ENCODE data around the gene NPC2.
"Not testable (repeated sequence)": the region's sequence is repeated elsewhere in the genome, so short reads cannot be mapped to it uniquely, and the experiment has no call there.

NPC2 gene

DNA sequence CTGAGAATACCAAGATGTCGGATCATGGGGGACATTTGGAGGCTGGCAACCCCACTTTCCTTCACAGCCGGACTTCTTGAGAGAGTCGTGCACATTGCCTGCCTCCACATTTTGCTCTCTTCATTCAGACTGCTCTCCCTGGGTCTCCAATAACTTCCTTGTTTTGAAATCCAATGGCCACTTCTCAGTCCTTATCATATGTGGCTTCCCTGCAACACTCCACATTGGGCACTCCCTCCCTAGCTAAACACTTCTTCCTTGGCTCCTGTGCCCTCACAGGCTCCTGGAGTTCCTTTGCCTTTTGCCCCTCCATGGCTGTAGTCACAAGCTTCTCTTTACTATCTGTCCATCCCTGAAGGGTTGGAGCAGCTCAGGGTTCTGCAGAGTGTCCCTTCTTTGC is 30.1 kb downstream of the NPC2 start:
- Histone ChIP-seq H3K27ac (ENCODE audit: low read depth, low read length) (no peak overlapping the region), H3K36me3 (ENCODE audit: insufficient read depth, low read length) (no peaks in the 10 kb centered on the region), H3K9me3 (ENCODE audit: insufficient read depth, low read depth, low read length) (no peaks in the 10 kb centered on the region), H3K4me1 (ENCODE audit: insufficient read depth, low read length) (no peaks in the 10 kb centered on the region; the same call in 1 of the 2 replicates), H3K27me3 (ENCODE audit: insufficient read depth, low read length) (no peaks in the 10 kb centered on the region), H3K4me3 (ENCODE audit: low read length) (no peak overlapping the region), H3K9ac (ENCODE audit: low read depth, low read length) (no peak overlapping the region)
- WGBS, result 92% methylated on average over 3 of the region's 3 CpGs

DNA sequence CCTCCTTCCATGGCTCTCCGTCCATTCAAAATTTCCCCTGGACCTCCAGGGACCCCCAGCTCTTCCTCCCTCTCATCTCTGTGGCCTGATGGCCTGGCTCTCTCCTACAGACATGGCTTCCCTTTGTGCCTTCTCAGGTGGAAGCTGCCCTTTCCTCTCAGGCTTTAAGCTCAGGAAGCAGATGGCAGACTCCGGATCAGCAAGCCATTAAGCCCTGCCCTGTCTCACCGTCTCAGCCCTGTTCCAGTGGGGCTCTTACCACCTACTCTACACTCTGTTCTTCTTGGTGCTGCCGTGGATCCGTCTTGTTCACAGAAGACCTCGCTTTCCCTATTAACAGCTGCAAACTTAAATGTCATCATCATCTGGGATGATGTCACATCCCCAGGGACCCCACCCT is 33.1 kb downstream of the NPC2 start:
- no peak overlapping the region for H3K27ac ChIP-seq (ENCODE audit: low read depth, low read length)
- no peaks in the 10 kb centered on the region for H3K27me3 ChIP-seq (ENCODE audit: insufficient read depth, low read length)
- no peaks in the 10 kb centered on the region; the same call in 1 of the 2 replicates for H3K4me1 ChIP-seq (ENCODE audit: insufficient read depth, low read length)
- H3K4me3 ChIP-seq (ENCODE audit: low read length), result no peak overlapping the region
- no peaks in the 10 kb centered on the region for H3K9me3 ChIP-seq (ENCODE audit: insufficient read depth, low read depth, low read length)
- H3K9ac ChIP-seq (ENCODE audit: low read depth, low read length), result no peak overlapping the region
- WGBS, result 95% methylated on average over 6 of the region's 6 CpGs
- no peaks in the 10 kb centered on the region for H3K36me3 ChIP-seq (ENCODE audit: insufficient read depth, low read length)

GRCh38 chr14:74459289-74459946 is 33.7 kb downstream of the NPC2 start:
- 75% methylated on average over 10 of the region's 10 CpGs for WGBS

DNA sequence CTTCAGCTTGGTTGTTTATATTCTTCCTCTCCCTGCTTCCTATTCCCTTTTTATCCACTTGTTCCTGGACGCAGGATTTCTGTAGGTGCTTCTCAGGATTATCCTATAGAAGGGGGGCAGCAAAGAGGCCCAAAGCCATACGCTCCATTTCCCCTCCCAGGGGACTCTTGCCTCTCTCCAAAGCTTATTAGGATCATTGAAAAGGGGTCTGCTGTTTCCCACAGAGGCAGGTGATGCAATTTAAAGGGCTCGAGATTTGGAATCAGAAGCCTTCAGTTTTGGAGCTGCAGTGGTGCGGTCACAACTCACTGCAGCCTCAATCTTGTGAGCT is 35.6 kb downstream of the NPC2 start:
- Histone ChIP-seq H3K36me3 (ENCODE audit: insufficient read depth, low read length) (no peaks in the 10 kb centered on the region), H3K9ac (ENCODE audit: low read depth, low read length) (no peak overlapping the region), H3K9me3 (ENCODE audit: insufficient read depth, low read depth, low read length) (no peaks in the 10 kb centered on the region), H3K4me3 (ENCODE audit: low read length) (no peak overlapping the region), H3K4me1 (ENCODE audit: insufficient read depth, low read length) (no peaks in the 10 kb centered on the region; the same call in 1 of the 2 replicates), H3K27me3 (ENCODE audit: insufficient read depth, low read length) (no peaks in the 10 kb centered on the region), H3K27ac (ENCODE audit: low read depth, low read length) (no peak overlapping the region)
- WGBS, result 83% methylated on average over 4 of the region's 4 CpGs

More at GRCh38 chr14:74459289-74459946, 33.7 kb downstream of the NPC2 start:
- Histone ChIP-seq H3K4me3 (ENCODE audit: low read length) (no peak overlapping the region), H3K9me3 (ENCODE audit: insufficient read depth, low read depth, low read length) (no peaks in the 10 kb centered on the region), H3K27me3 (ENCODE audit: insufficient read depth, low read length) (no peaks in the 10 kb centered on the region), H3K4me1 (ENCODE audit: insufficient read depth, low read length) (no peaks in the 10 kb centered on the region; the same call in 1 of the 2 replicates), H3K36me3 (ENCODE audit: insufficient read depth, low read length) (no peaks in the 10 kb centered on the region), H3K9ac (ENCODE audit: low read depth, low read length) (no peak overlapping the region), H3K27ac (ENCODE audit: low read depth, low read length) (no peak overlapping the region)

DNA sequence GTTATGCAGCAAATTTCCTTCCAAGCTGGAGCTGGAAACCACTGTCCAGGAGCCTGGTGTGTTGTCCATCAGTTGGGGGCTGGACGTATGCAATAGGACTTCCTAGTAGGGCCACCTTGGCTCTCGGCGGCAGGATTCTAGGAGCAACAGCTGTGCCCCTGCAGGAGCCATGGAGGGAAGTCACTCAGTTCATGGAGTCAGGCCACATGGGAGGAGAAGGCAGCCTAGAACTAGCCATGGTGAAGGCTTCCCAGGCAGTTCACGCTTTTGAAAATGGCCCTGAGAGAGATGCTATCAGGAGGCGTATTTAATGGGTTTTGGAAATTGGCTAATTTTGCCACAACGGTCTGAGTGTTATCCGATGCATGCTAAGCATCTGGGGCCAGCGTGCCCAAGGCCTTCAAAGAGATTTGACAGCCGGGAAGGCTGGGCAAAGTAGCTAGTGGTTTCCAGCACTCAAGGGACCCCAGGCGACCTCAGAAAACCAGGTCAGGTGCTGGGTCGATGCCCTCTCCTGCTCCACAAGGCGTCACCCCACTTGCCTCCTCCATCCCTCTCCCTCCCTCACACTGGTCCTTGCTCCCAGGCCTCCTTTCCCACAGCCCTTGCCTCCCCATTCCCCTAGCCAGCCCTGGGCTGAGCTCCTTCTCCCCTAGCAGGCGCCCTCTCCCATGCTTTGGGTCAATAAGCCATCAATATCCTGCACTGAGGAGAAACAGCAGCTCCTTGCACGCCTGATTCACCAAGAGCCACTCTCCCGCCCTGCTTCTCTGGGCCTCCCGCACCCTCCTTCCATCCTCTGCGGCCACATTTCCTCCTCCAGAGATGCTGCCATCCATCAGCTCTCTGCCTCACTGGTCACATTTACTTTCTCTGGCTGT is 36.2 kb downstream of the NPC2 start:
- H3K9ac ChIP-seq (ENCODE audit: low read depth, low read length), result no peak overlapping the region
- H3K4me3 ChIP-seq (ENCODE audit: low read length), result no peak overlapping the region
- no peaks in the 10 kb centered on the region for H3K9me3 ChIP-seq (ENCODE audit: insufficient read depth, low read depth, low read length)
- H3K27me3 ChIP-seq (ENCODE audit: insufficient read depth, low read length), result no peaks in the 10 kb centered on the region
- 90% methylated on average over 17 of the region's 17 CpGs for WGBS
- no peaks in the 10 kb centered on the region; the same call in 1 of the 2 replicates for H3K4me1 ChIP-seq (ENCODE audit: insufficient read depth, low read length)
- no peak overlapping the region for H3K27ac ChIP-seq (ENCODE audit: low read depth, low read length)
- H3K36me3 ChIP-seq (ENCODE audit: insufficient read depth, low read length), result no peaks in the 10 kb centered on the region

GRCh38 chr14:74454397-74454796 is 38.7 kb downstream of the NPC2 start:
- H3K4me3 ChIP-seq (ENCODE audit: low read length); H3K27me3 ChIP-seq (ENCODE audit: insufficient read depth, low read length); H3K36me3 ChIP-seq (ENCODE audit: insufficient read depth, low read length); H3K27ac ChIP-seq (ENCODE audit: low read depth, low read length); H3K9ac ChIP-seq (ENCODE audit: low read depth, low read length); H3K4me1 ChIP-seq (ENCODE audit: insufficient read depth, low read length); H3K9me3 ChIP-seq (ENCODE audit: insufficient read depth, low read depth, low read length): not testable (repeated sequence)
- 97% methylated on average over 5 of the region's 5 CpGs for WGBS

GRCh38 chr14:74444866-74445265 is 48.2 kb downstream of the NPC2 start:
- Histone ChIP-seq H3K9me3 (ENCODE audit: insufficient read depth, low read depth, low read length) (no peaks in the 10 kb centered on the region), H3K27me3 (ENCODE audit: insufficient read depth, low read length) (no peaks in the 10 kb centered on the region), H3K4me3 (ENCODE audit: low read length) (no peak overlapping the region), H3K4me1 (ENCODE audit: insufficient read depth, low read length) (peaks cover 8% of the 10 kb centered on the region), H3K9ac (ENCODE audit: low read depth, low read length) (no peak overlapping the region), H3K27ac (ENCODE audit: low read depth, low read length) (no peak overlapping the region), H3K36me3 (ENCODE audit: insufficient read depth, low read length) (no peaks in the 10 kb centered on the region)
- 28% methylated on average over 2 of the region's 3 CpGs for WGBS

DNA sequence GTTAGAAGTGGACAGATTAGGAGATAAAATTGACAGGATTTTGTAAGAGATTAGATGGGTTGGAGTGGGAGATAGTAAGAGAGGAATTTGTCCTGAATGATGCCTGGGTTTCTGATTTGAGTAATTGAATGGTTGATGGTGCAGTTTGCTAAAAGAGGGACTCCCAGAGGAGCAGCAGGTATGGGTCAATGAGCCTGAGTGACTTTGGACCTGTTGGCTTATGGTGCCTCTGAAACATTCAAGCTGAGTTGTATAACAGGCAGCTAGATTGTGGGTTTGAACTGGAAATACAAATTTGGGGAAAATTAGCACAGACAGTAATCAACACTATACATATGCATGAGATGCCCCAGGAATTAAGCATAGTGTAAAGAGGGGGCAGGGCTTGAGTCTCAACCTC is 50.3 kb downstream of the NPC2 start:
- Histone ChIP-seq H3K4me3 (ENCODE audit: low read length) (no peak overlapping the region), H3K4me1 (ENCODE audit: insufficient read depth, low read length) (peaks cover 11% of the 10 kb centered on the region), H3K36me3 (ENCODE audit: insufficient read depth, low read length) (no peaks in the 10 kb centered on the region), H3K27ac (ENCODE audit: low read depth, low read length) (no peak overlapping the region), H3K27me3 (ENCODE audit: insufficient read depth, low read length) (no peaks in the 10 kb centered on the region), H3K9ac (ENCODE audit: low read depth, low read length) (no peak overlapping the region), H3K9me3 (ENCODE audit: insufficient read depth, low read depth, low read length) (no peaks in the 10 kb centered on the region)

DNA sequence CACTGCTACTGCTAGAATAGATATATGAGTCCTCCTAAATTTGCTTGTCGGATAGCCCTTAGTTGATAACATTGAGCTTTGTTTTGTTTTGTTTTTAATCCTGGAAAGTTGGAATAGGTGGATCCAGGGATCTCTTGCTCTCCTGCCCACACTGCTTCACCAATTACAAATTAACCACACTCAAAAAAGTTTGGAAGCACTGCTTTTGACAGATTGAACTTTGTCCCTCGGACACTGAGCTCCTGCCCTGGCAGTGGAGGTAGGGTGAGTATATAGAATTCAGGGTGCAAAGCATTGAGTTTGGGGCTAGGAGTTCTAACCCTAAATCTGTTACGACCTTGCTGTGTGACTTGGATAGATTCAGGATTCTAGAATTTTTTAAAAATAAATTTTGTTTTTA is 52.0 kb downstream of the NPC2 start:
- Histone ChIP-seq H3K4me3 (ENCODE audit: low read length) (no peak overlapping the region), H3K27ac (ENCODE audit: low read depth, low read length) (no peak overlapping the region), H3K27me3 (ENCODE audit: insufficient read depth, low read length) (no peaks in the 10 kb centered on the region), H3K4me1 (ENCODE audit: insufficient read depth, low read length) (peaks cover 11% of the 10 kb centered on the region), H3K9ac (ENCODE audit: low read depth, low read length) (no peak overlapping the region), H3K9me3 (ENCODE audit: insufficient read depth, low read depth, low read length) (no peaks in the 10 kb centered on the region), H3K36me3 (ENCODE audit: insufficient read depth, low read length) (no peaks in the 10 kb centered on the region)
- WGBS, result 93% methylated on average over 3 of the region's 3 CpGs

GRCh38 chr14:74438351-74438915 is 54.7 kb downstream of the NPC2 start:
- H3K36me3 ChIP-seq (ENCODE audit: insufficient read depth, low read length), result no peaks in the 10 kb centered on the region
- H3K4me3 ChIP-seq (ENCODE audit: low read length), result no peak overlapping the region
- WGBS, result 67% methylated on average over 1 of the region's 3 CpGs
- no peaks in the 10 kb centered on the region for H3K27me3 ChIP-seq (ENCODE audit: insufficient read depth, low read length)
- no peak overlapping the region for H3K9ac ChIP-seq (ENCODE audit: low read depth, low read length)
- no peaks in the 10 kb centered on the region for H3K9me3 ChIP-seq (ENCODE audit: insufficient read depth, low read depth, low read length)
- peaks cover 11% of the 10 kb centered on the region for H3K4me1 ChIP-seq (ENCODE audit: insufficient read depth, low read length)
- H3K27ac ChIP-seq (ENCODE audit: low read depth, low read length), result no peak overlapping the region

- 38% methylated on average over 3 of the region's 3 CpGs for WGBS
Observed at GRCh38 chr14:74437496-74438053, 55.5 kb downstream of the NPC2 start.

More at GRCh38 chr14:74437496-74438053, 55.5 kb downstream of the NPC2 start:
- Histone ChIP-seq H3K9me3 (ENCODE audit: insufficient read depth, low read depth, low read length) (no peaks in the 10 kb centered on the region), H3K27ac (ENCODE audit: low read depth, low read length) (no peak overlapping the region), H3K4me1 (ENCODE audit: insufficient read depth, low read length) (peaks cover 11% of the 10 kb centered on the region), H3K9ac (ENCODE audit: low read depth, low read length) (no peak overlapping the region), H3K4me3 (ENCODE audit: low read length) (no peak overlapping the region), H3K36me3 (ENCODE audit: insufficient read depth, low read length) (no peaks in the 10 kb centered on the region), H3K27me3 (ENCODE audit: insufficient read depth, low read length) (no peaks in the 10 kb centered on the region)
